ENCODE results near the gene CDC14B.
"Not testable (repeated sequence)": the region's sequence is repeated elsewhere in the genome, so short reads cannot be mapped to it uniquely, and the experiment has no call there.

The CDC14B gene

GRCh38 chr9:96524764-96525163, 94.9 kb downstream of the CDC14B start:
- DNase-seq: no peak

- DNase-seq: no peak
Measured at GRCh38 chr9:96524045-96524444, 95.6 kb downstream of the CDC14B start.

- no peak for DNase-seq
Measured at GRCh38 chr9:96523374-96523773, 96.3 kb downstream of the CDC14B start.

GRCh38 chr9:96522366-96522765, 97.3 kb downstream of the CDC14B start:
- DNase-seq: peak; percentile 64

- DNase-seq: no peak
Measured at GRCh38 chr9:96519787-96520186, 99.9 kb downstream of the CDC14B start.

- no peak for DNase-seq
Measured at GRCh38 chr9:96519095-96519494, 100.5 kb downstream of the CDC14B start.

- DNase-seq: no peak
Measured at GRCh38 chr9:96515621-96516470, 103.8 kb downstream of the CDC14B start.

GRCh38 chr9:96514800-96515158, 104.9 kb downstream of the CDC14B start:
- DNase-seq: no peak

- DNase-seq: no peak
Measured at GRCh38 chr9:96514108-96514799, 105.4 kb downstream of the CDC14B start.

- DNase-seq: no peak
Measured at GRCh38 chr9:96513622-96514021, 106.0 kb downstream of the CDC14B start.

- no peak for DNase-seq
Measured at GRCh38 chr9:96512240-96512639, 107.4 kb downstream of the CDC14B start.

- DNase-seq: no peak
Measured at GRCh38 chr9:96510258-96510657, 109.4 kb downstream of the CDC14B start.

- no peak for DNase-seq
Measured at GRCh38 chr9:96509848-96510247, 109.8 kb downstream of the CDC14B start.

GRCh38 chr9:96509026-96509425, 110.6 kb downstream of the CDC14B start:
- DNase-seq: no peak

GRCh38 chr9:96508227-96508940, 111.3 kb downstream of the CDC14B start:
- DNase-seq: no peak

- DNase-seq: no peak
Measured at GRCh38 chr9:96505316-96505991, 114.2 kb downstream of the CDC14B start.

- DNase-seq: no peak
Measured at GRCh38 chr9:96503918-96504317, 115.7 kb downstream of the CDC14B start.

GRCh38 chr9:96503374-96503748, 116.3 kb downstream of the CDC14B start:
- not testable (repeated sequence) for DNase-seq

- DNase-seq: no peak
Measured at GRCh38 chr9:96502539-96503373, 116.9 kb downstream of the CDC14B start.

GRCh38 chr9:96501633-96502538, 117.8 kb downstream of the CDC14B start:
- DNase-seq: no peak
